MCF 10A (cell line): ENCODE measurements around the gene FBXL19. TPM values are rescaled to one million over a fixed set of nuclear protein-coding genes. Genes with fewer than 3 reads are reported as not detected.

ENCODE experiments used
- BruUV-seq: library from RNA; stranded (reverse); fragments of 400-500 nt; replicated peaks from 2 replicates; lab custom pipeline; 2021; lab: Mats Ljungman, UMichigan
- CTCF ChIA-PET: fragments of 300-600 bp; sonication (Branson Sonifier 250); formaldehyde crosslinking; extraction: SDS; loops from one replicate; lab custom pipeline; 2021; ENCODE audit warnings: antibody characterized with exemption, inconsistent platforms; lab: Yijun Ruan, JAX
- POLR2A ChIA-PET: fragments of 300-600, 350-650 bp; sonication (Branson Sonifier 250); formaldehyde crosslinking; extraction: SDS; loops from one replicate; lab custom pipeline; 2020; ENCODE audit warnings: antibody characterized with exemption, inconsistent platforms; lab: Yijun Ruan, JAX
- DNase-seq: peaks from one replicate; pipeline ENCODE4 v3.0.0-alpha.2; 2018; ENCODE audit not compliant: unreplicated experiment
- H3K27ac Mint-ChIP-seq: one replicate; pipeline ENCODE4 v1.8.0; 2022; ENCODE audit warnings: mild to moderate bottlenecking, low read depth, mixed read lengths; ENCODE audit not compliant: unreplicated experiment
- H3K27me3 Mint-ChIP-seq: one replicate; pipeline ENCODE4 v1.8.0; 2022; ENCODE audit warnings: mixed read lengths; ENCODE audit not compliant: insufficient read depth, unreplicated experiment
- H3K36me3 Mint-ChIP-seq: one replicate; pipeline ENCODE4 v1.8.0; 2022; ENCODE audit warnings: mild to moderate bottlenecking, moderate library complexity, mixed read lengths; ENCODE audit not compliant: insufficient read depth, unreplicated experiment
- H3K4me1 Mint-ChIP-seq: one replicate; pipeline ENCODE4 v1.8.0; 2022; ENCODE audit warnings: mixed read lengths; ENCODE audit not compliant: insufficient read depth, unreplicated experiment
- H3K4me3 Mint-ChIP-seq: one replicate; pipeline ENCODE4 v1.8.0; 2022; ENCODE audit warnings: mild to moderate bottlenecking, moderate library complexity, mixed read lengths; ENCODE audit not compliant: unreplicated experiment
- H3K9me3 Mint-ChIP-seq: one replicate; pipeline ENCODE4 v1.8.0; 2022; ENCODE audit warnings: mixed read lengths; ENCODE audit not compliant: unreplicated experiment
- CTCF ChIP-seq: fragments of 200-600 bp; IDR thresholded peaks from one replicate; pipeline ENCODE4 v1.8.0; 2022; ENCODE audit warnings: antibody characterized with exemption, mild to moderate bottlenecking; ENCODE audit not compliant: unreplicated experiment
- intact Hi-C: fragments of 100-400 bp; cut with micrococcal nuclease; formaldehyde crosslinking; loops from 2 replicates; pipeline ENCODE4 v1.14.1; 2022
- total RNA-seq: library from RNA; stranded (reverse); gene quantifications from 2 replicates; pipeline ENCODE4 v1.2.3, GENCODE V29; 2022

Gene FBXL19
- total RNA-seq, 1 experiment from 2014 or later = 18.0 TPM

GRCh38 chr16:30979170-30980022, 56.0 kb downstream of the FBXL19 start:
- Mint-ChIP-seq H3K9me3 (no peaks in the 10 kb centered on the region), H3K4me3 (no peak overlapping the region), H3K27me3 (no peaks in the 10 kb centered on the region), H3K36me3 (peaks cover 74% of the 10 kb centered on the region), H3K27ac (no peak overlapping the region), H3K4me1 (no peaks in the 10 kb centered on the region)
- CTCF ChIA-PET = no interaction called here
- no TSS peak for BruUV-seq
- POLR2A ChIA-PET = no interaction called here
- no peak for TF ChIP-seq CTCF
- intact Hi-C loops = no loop called here
- no peak for DNase-seq

GRCh38 chr16:30980023-30980371, 56.6 kb downstream of the FBXL19 start:
- Mint-ChIP-seq H3K27ac (no peak overlapping the region), H3K4me1 (no peaks in the 10 kb centered on the region), H3K4me3 (no peak overlapping the region), H3K36me3 (peaks cover 73% of the 10 kb centered on the region), H3K27me3 (no peaks in the 10 kb centered on the region), H3K9me3 (no peaks in the 10 kb centered on the region)
- DNase-seq = no peak
- intact Hi-C loops = no loop called here
- ChIA-PET CTCF (interaction anchor here (1.3 kb wide), 1 partner anchor 463 kb away, joined by 5 read pairs; no protein-coding TSS in a partner anchor), POLR2A (no interaction called here)
- TF ChIP-seq CTCF = no peak
- BruUV-seq = no TSS peak

GRCh38 chr16:30980434-30980833, 57.1 kb downstream of the FBXL19 start:
- POLR2A ChIA-PET = no interaction called here
- H3K36me3 Mint-ChIP-seq = peaks cover 69% of the 10 kb centered on the region
- no peak overlapping the region for H3K27ac Mint-ChIP-seq
- no TSS peak for BruUV-seq
- H3K4me1 Mint-ChIP-seq = peaks cover 4% of the 10 kb centered on the region
- H3K4me3 Mint-ChIP-seq = no peak overlapping the region
- DNase-seq = no peak
- intact Hi-C loops = no loop called here
- TF ChIP-seq CTCF = no peak
- CTCF ChIA-PET = interaction anchor here (1.3 kb wide), 1 partner anchor 463 kb away, joined by 5 read pairs; no protein-coding TSS in a partner anchor
- H3K27me3 Mint-ChIP-seq = no peaks in the 10 kb centered on the region
- no peaks in the 10 kb centered on the region for H3K9me3 Mint-ChIP-seq

GRCh38 chr16:30980959-30981358, 57.6 kb downstream of the FBXL19 start:
- intact Hi-C loops = no loop called here
- DNase-seq = no peak
- no peaks in the 10 kb centered on the region for H3K9me3 Mint-ChIP-seq
- H3K36me3 Mint-ChIP-seq = peaks cover 64% of the 10 kb centered on the region
- no peak for TF ChIP-seq CTCF
- H3K27me3 Mint-ChIP-seq = no peaks in the 10 kb centered on the region
- H3K4me1 Mint-ChIP-seq = peaks cover 5% of the 10 kb centered on the region
- ChIA-PET CTCF (interaction anchor here (0.6 to 1.3 kb wide), 3 partner anchors 46 to 462 kb away, joined by 3 to 5 read pairs (median 3); partner anchors contain the start of gene PYDC1), POLR2A (no interaction called here)
- no peak overlapping the region for H3K27ac Mint-ChIP-seq
- no peak overlapping the region for H3K4me3 Mint-ChIP-seq
- no TSS peak for BruUV-seq
